HG03039 (cell line): ENCODE results near the gene PHYHD1.

Experiments
- ATAC-seq: cut with Tn5 transposase; IDR thresholded peaks from one replicate; pipeline ENCODE4 v1.9.1; 2021; ENCODE audit warnings: mild to moderate bottlenecking, moderate library complexity; ENCODE audit not compliant: unreplicated experiment

Gene PHYHD1

GRCh38 chr9:128920381-128921058, at the start of gene PHYHD1:
PHYHD1 (plus strand) TSS chr9:128920982; CDS start chr9:128922324, 1,342 bp downstream.
- ATAC-seq, result no peak

DNA sequence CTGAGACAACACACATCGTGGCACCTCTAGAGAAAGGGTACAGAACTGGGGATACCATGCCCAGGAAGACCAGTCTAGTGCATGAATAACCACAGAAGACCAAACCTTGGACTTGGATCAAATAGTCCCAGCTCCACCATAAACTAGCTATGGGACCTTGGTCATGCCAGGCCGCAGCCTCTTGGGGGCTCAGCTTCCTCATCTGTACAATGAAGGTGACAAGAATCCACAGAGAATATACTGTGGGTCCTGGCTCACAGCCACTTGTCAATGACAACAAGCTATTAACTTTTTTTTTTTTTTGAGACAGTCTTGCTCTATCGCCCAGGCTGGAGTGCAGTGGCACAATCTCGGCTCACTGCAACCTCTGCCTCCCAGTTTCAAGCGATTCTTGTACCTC, 42.9 kb upstream of the PHYHD1 start:
- no peak for ATAC-seq

DNA sequence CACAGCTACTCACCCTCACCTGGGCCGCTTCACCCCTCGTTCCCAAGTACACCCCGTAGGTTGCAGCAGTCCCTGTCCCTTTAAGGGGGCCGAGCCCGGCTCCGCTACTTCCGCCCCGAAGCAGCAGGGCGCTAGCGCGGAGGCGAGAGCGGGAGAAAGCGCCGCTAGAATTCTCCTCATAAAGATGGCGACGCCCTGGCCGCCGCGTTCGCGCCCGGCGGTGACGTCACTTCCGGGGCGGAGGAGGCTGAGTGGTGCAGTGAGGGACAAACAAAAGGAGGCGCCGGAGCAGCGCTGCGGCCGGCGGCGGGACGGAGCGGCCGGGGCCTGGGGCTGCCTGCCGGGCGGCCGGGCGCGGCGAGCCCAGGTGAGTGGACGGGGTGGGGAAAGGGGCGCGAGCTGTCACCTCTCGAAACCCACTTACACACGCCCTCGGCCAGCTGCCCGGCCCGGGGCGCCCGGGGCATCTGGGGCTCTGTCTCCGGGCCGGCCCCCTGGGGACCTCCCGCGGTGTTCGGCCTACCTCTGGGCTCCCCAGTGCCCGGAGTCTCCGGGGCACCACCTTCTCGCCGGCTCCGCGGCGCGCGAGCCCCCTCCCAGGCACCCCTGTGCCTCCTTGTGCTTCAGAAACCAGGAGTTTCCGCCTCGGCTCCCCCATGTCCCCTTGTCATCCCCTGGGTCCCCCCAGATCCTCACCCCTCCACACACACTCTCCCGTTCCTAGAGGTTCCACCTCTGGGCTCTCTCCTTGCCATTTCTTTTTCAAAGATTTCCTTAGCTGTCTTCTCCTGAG, 38.7 kb upstream of the PHYHD1 start, which contains the start of the genes KYAT1 and LRRC8A:
KYAT1 (minus strand) TSS at position 67 of the 793 bp plus-strand sequence. CDS start 36,545 bp downstream, outside the sequence.
LRRC8A (plus strand) TSS at position 250 of the 793 bp plus-strand sequence. CDS start 25,032 bp downstream, outside the sequence.
- peak; percentile 69 for ATAC-seq

DNA sequence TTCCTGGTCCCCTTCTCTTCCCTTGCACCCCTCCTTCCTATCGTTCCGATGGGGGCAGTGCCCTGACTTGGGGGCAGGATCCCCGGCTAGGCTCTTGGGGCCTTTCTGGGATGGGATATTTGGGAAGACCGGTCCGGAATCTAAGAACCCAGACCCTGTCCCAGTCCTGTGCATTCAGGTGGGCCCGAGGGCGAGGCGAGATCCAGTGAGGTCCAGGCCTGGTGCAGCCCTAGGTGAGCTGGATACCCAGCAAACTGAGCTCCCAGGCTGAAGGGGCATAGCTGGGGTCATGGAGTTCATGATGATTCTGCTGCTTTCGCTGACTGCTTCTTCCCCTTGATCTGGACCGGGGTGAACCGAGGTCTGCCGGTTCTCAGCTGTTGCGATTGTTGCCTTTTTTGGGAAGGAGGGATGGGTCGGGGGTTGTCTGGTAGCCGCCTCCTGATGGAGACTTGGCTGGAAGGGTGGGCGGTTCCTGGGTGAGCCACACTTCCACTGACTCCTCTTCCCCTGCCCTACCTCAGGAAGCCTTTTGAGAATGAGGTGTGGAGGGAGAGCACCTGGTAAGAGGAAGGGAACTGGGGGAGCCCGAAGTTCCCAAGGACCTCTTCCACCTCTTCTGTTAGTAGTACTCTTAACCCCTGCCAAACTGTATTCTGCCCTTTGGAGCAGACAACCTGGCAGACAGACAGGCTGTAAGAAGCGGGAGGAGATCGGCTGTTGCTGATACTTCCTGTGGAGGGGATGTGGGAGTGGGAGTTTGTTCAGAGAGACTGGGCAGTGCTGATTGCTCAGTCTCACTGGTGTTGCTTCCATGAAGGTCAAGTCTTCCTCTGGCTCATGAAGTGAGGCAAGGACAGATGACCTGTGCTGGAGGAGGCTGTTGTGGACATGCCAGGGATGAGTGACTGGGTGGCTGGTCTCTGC, 37.8 kb upstream of the PHYHD1 start:
- ATAC-seq, result no peak

DNA sequence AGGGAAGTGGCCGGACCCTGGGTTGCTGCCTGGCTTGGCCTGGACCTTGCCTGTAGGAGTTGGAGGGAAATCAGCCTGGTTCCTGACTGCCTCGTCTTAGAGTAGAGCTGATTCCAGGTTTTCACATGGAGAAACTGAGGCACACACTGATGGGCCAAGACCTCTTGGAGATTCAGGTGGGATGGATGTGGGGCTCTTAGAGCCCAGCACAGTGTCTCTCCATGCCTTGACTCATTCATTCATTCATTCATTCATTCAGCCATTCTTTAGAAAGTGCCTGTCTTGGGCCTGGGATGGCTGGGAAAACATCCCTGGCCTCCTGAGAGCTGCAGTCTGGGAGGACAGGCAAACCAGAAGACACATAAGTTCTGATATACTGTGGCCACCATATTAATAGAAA, 36.6 kb upstream of the PHYHD1 start:
- no peak for ATAC-seq

- no peak for ATAC-seq
These were observed 35.4 kb upstream of the PHYHD1 start for GRCh38 chr9:128885376-128885775.

- ATAC-seq, result no peak
These were observed 35.0 kb upstream of the PHYHD1 start for GRCh38 chr9:128885798-128886197.

DNA sequence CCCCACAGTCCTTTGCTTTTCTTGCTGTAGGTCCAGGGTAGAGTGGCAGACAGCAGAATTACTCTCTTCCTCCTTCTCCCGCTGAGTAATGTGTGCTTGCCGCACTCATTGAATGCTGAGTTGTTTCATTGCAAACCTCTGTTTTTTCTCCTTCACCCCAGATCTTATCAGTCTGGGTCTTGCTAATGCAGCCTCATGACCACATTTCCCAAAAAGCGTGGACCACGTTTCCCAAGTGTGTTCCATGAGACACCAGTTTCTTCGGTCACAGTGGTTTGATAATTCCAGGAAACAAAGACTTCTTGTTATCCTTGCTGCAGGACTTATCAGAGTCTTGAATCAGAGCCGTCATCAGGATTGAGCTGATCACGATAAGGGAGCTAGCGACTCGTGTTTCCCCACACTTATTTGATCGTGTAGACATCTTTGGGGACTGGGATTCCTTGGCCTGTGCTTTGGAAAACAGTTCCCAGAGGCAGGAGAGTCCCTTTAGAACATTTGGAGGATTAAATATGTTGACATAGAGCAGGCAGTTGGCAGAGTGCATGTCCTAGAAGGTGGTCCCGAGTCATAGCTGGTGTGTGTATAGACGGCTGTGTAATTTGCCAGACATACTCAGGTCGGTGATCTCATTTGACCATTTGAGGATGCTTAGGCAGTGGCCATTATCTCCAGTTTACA, 34.4 kb upstream of the PHYHD1 start:
- ATAC-seq, result no peak

DNA sequence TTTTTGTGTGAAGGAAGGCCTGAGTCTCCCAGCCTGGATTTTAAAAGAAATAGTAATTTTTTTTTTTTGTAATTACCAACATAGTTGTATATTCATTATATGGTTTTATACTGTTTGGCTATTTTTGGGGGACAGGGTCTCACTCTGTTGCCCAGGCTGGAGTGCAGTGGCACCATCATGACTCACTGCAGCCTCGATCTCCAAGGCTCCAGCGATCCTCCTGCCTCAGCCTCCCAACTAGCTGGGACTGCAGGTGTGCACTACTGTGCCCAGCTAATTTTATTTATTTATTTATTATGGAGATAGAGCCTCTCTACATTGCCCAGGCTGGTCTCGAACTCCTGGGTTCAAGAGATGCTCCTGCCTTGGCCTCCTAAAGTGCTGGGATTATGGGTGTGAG, 33.7 kb upstream of the PHYHD1 start:
- ATAC-seq, result no peak

DNA sequence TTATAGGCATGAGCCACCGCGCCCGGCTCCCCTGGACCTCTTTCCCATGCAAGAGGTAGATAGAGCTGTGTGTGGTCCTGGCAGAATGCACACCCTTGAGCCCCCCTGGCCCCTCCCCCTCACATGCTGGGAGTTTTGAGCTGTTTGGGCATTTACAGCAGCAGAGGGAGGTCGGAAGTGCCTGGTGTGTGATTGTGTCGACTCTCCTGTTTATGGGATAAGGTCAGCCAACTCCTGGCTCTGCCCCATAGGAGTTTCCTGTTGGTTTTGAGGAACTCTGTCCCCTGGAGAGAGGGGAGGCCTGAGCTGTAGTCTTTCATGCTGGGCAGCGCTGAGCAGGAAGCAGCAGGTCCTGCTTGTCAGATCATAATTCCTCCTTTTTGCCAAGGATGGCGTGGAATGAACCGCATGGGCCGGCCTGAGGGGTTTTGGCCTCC, 32.9 kb upstream of the PHYHD1 start:
- ATAC-seq, result no peak

GRCh38 chr9:128891321-128892220, 29.2 kb upstream of the PHYHD1 start:
- no peak for ATAC-seq

DNA sequence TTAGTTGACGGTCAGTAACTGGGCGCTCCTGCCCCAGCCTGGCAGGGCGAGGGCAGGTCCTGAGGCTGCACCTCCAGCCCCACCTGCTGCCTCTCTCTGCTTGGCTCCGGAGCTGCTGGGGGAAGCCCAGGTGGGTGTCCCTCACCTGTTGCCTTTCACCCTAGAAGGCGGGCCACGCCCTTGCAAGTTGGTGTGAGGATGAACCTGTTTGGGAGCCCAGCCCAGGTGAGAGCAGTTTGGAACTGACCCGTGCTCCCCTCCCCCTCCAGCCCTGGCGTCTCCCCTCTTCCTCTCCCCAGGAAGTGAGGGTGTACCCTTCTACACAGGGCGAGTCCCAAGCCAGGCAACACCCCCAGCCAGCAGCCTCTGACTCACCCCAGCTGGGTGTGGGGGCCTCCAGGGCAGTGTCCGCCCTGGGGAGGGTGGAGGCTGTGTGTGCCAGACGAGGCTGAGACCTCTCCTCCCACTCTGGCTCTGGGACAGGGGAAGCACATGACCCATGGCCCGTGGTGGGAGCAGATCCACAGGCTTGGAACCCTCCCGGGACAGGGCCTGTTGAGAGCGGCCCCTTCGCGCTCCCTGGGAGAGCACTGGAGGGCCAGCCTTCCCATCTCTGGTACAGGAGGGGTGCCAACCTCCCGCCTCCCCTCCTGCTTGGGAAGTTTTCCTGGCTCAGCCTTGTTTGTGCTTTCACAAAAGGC, 28.4 kb upstream of the PHYHD1 start:
- no peak for ATAC-seq

GRCh38 chr9:128893354-128893753, 27.4 kb upstream of the PHYHD1 start:
- no peak for ATAC-seq

DNA sequence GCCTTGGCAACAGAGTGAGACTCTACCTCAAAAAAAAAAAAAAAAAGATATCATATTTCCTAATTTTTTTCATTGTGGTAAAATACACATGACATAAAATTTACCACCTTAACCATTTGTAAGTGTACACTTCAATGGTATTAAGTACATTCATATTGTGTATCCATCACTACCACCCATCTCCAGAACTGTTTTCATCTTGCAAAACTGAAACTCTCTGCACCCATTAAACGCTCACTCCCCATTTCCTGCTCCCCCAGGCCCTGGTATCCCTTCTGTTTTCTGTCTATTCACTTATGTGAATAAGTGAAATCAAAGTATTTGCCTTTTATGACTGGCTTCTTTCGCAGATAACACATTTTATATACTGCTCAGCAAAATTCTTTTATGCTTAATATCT, 26.0 kb upstream of the PHYHD1 start:
- ATAC-seq, result no peak

DNA sequence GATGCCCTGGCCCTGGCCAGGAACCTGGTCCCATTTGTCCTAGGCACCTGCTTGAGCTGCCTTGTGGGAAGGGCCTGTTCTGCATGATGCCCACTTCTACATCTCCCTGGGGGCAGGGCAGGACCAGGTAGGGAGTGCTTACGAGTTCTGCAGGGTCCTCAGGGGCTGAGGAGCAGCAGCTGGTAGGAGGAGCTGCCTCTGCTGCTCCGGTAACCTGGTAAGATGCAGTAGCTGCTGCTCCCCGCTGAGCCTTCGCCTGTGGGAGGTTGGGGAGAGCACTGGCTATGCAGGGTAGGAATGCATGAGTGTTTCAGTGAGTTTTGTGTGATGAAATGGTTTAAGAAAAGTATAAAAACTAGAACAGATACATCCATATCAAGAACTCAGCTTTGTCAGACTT, 25.2 kb upstream of the PHYHD1 start:
- no peak for ATAC-seq

GRCh38 chr9:128898382-128898781, 22.4 kb upstream of the PHYHD1 start:
- ATAC-seq, result no peak

DNA sequence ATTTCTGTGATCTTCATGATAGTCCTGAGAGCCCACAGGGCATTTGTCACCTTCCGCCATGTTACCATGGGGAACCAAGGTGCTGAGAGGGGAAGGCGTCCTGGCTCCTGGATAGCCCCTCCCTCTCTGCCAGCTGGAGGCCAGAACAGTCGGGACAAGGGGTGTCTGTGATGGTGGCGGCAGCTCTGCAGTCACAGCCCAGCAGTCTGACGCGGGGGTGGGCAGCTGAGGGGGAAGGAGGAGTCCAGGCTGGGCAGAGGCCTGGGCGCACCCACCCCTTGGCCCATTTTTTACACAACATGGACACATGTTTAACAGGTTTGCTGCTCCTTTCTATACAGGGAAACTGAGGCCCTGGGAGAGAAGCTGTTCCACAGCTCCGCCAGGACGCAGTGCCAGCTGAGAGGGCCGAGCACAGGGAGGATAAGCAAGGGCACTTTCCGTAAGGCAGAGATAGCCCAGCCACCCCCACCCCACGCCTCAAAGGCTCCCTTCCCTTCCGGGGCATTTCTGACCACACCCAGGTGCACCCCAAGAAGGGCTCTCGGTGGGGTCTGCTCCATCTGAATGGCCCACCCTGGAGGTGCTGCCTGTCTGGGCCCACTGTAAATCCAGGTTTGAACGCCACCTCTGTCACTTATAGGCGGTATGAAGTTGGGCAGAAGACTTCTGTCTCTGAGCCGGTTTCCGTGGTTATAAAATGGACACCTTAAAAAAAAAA, 21.8 kb upstream of the PHYHD1 start:
- no peak for ATAC-seq
